Keratinocyte (primary cell): ENCODE results near the gene APOL1. TPM values are rescaled to one million over a fixed set of nuclear protein-coding genes. Genes with fewer than 3 reads are reported as not detected.
"Not testable (repeated sequence)": the region's sequence is repeated elsewhere in the genome, so short reads cannot be mapped to it uniquely, and the experiment has no call there.

Source experiments
- DNase-seq: peaks from one replicate; pipeline ENCODE4 v3.0.0-alpha.2; 2011; ENCODE audit warnings: low read depth, missing footprints, low spot score
- FAIRE-seq: peaks from 2 replicates; lab custom pipeline; 2011; peaks lifted over from hg19 to GRCh38; lab: Jason Lieb, UNC
- H2AFZ ChIP-seq: 2 replicates; pipeline ENCODE4 v1.6.0; 2012; ENCODE audit warnings: low read length, control low read depth, inconsistent platforms; ENCODE audit not compliant: control insufficient read depth
- H3K27ac ChIP-seq: 2 replicates; pipeline ENCODE4 v1.5.1; 2011; ENCODE audit warnings: low read length; ENCODE audit not compliant: control insufficient read depth, insufficient read depth
- H3K27me3 ChIP-seq: 3 replicates; pipeline ENCODE4 v1.6.0; 2011; ENCODE audit warnings: low read length; ENCODE audit not compliant: control insufficient read depth, insufficient read depth; ENCODE audit errors: extremely low read depth
- H3K36me3 ChIP-seq, 2 experiments: 2 replicates in 1 of 2; 3 replicates in 1 of 2; pipeline ENCODE4 v1.5.1; 2011; ENCODE audit warnings: low read length in 2 of 2, mild to moderate bottlenecking in 1 of 2; ENCODE audit not compliant: control insufficient read depth in 2 of 2, insufficient read depth in 2 of 2; ENCODE audit errors: extremely low read depth in 1 of 2
- H3K4me1 ChIP-seq: 3 replicates; pipeline ENCODE4 v1.5.1; 2011; ENCODE audit warnings: low read length; ENCODE audit not compliant: control insufficient read depth, insufficient read depth; ENCODE audit errors: extremely low read depth
- H3K4me2 ChIP-seq: 3 replicates; pipeline ENCODE4 v1.6.0; 2011; ENCODE audit warnings: low read depth, low read length; ENCODE audit not compliant: control insufficient read depth, insufficient read depth; ENCODE audit errors: extremely low read depth
- H3K4me3 ChIP-seq, 3 experiments: fragments of 200-600 bp in 1 of 3; sonication (generic) in 1 of 3; 2 replicates in 2 of 3; 3 replicates in 1 of 3; pipeline ENCODE4 v1.5.1; 2011 to 2016; ENCODE audit warnings: low read length in 3 of 3, mild to moderate bottlenecking in 3 of 3, control low read depth in 2 of 3, inconsistent platforms in 1 of 3, low read depth in 1 of 3, mixed read lengths in 1 of 3, mixed run types in 1 of 3, moderate library complexity in 1 of 3; ENCODE audit not compliant: control insufficient read depth in 2 of 3, insufficient read depth in 2 of 3; ENCODE audit errors: extremely low read depth in 1 of 3
- H3K79me2 ChIP-seq: 2 replicates; pipeline ENCODE4 v1.6.0; 2012; ENCODE audit warnings: low read length; ENCODE audit not compliant: control insufficient read depth, insufficient read depth
- H3K9ac ChIP-seq: 3 replicates; pipeline ENCODE4 v1.6.0; 2011; ENCODE audit warnings: low read length; ENCODE audit not compliant: control insufficient read depth, insufficient read depth; ENCODE audit errors: extremely low read depth
- H3K9me1 ChIP-seq: 3 replicates; pipeline ENCODE4 v1.6.0; 2011; ENCODE audit warnings: low read length; ENCODE audit not compliant: control insufficient read depth, insufficient read depth; ENCODE audit errors: extremely low read depth
- H3K9me3 ChIP-seq: 2 replicates; pipeline ENCODE4 v1.5.1; 2012; ENCODE audit warnings: low read depth, low read length; ENCODE audit not compliant: control insufficient read depth
- H4K20me1 ChIP-seq: 3 replicates; pipeline ENCODE4 v1.6.0; 2011; ENCODE audit warnings: low read length; ENCODE audit not compliant: control insufficient read depth, insufficient read depth; ENCODE audit errors: extremely low read depth
- CTCF ChIP-seq, 3 experiments: IDR thresholded peaks in 1 of 3; conservative IDR thresholded peaks in 1 of 3; optimal IDR thresholded peaks in 1 of 3; 2 replicates in 2 of 3; 3 replicates in 1 of 3; pipeline versions ENCODE3 to v1.5.1; 2011; ENCODE audit warnings: low read length in 3 of 3, mild to moderate bottlenecking in 3 of 3, moderate library complexity in 2 of 3, control low read depth in 1 of 3, inconsistent platforms in 1 of 3; ENCODE audit not compliant: insufficient read depth in 2 of 3; ENCODE audit errors: extremely low read depth in 1 of 3
- EZH2 ChIP-seq: IDR thresholded peaks from one replicate; pipeline ENCODE4 v1.6.1; 2012; ENCODE audit warnings: inconsistent platforms, mild to moderate bottlenecking, low read length, moderate library complexity
- dilution Hi-C: fragments of 300-500 bp; cut with MboI; formaldehyde crosslinking; loops from one replicate; pipeline ENCODE4 v1.7.0; 2020; ENCODE audit warnings: low sequenced_read_pairs; ENCODE audit not compliant: extremely low pct_ligation_motif_present
- polyA plus RNA-seq, 5 experiments: library from polyadenylated mRNA; depleted of rRNA in 3 of 5; stranded (reverse) in 3 of 5; stranded (forward) in 1 of 5; unstranded in 1 of 5; fragments of >200 nt; gene quantifications; 1 replicate in 1 of 5; 2 replicates in 3 of 5; 3 replicates in 1 of 5; pipeline versions ENCODE4 v1.2.1 to v1.2.3, GENCODE V29; 2011 to 2012; ENCODE audit warnings: missing spikeins in 2 of 5, low read depth in 1 of 5, low replicate concordance in 1 of 5

The APOL1 gene
- polyA plus RNA-seq, 1 donor (not counting 4 experiments of a cell fraction or from before 2014, with no cell fraction given) = 3.0 TPM

GRCh38 chr22:36204001-36204631, 48.8 kb upstream of the APOL1 start:
- Histone ChIP-seq H3K4me3 (no peak overlapping the region), H3K9me1 (no peaks in the 10 kb centered on the region), H4K20me1 (no peaks in the 10 kb centered on the region), H3K27me3 (peaks cover 5% of the 10 kb centered on the region), H2AFZ (no peak overlapping the region), H3K4me2 (peak overlapping the region; percentile 55), H3K9me3 (no peaks in the 10 kb centered on the region), H3K79me2 (no peaks in the 10 kb centered on the region), H3K36me3 (no peaks in the 10 kb centered on the region), H3K27ac (no peak overlapping the region), H3K9ac (no peak overlapping the region), H3K4me1 (peaks cover 6% of the 10 kb centered on the region)
- dilution Hi-C loops = no loop called here
- no peak for TF ChIP-seq CTCF (optimal IDR thresholded peaks at IDR 0.05 in 1 of 3, IDR thresholded peaks at IDR 0.05 in 1 of 3, conservative IDR thresholded peaks at IDR 0.05 in 1 of 3; ENCODE audit: extremely low read depth in 1 of 3, insufficient read depth in 2 of 3, low read length in 3 of 3)
- TF ChIP-seq EZH2 = no peak
- DNase-seq = no peak
- FAIRE-seq = no peak

GRCh38 chr22:36204632-36205015, 48.3 kb upstream of the APOL1 start:
- FAIRE-seq = no peak

GRCh38 chr22:36205573-36205972, 47.4 kb upstream of the APOL1 start:
- H3K27ac ChIP-seq, H3K4me3 ChIP-seq, dilution Hi-C loops, FAIRE-seq, H3K79me2 ChIP-seq, H3K4me1 ChIP-seq, H3K36me3 ChIP-seq, H3K9me3 ChIP-seq, H3K4me2 ChIP-seq, H4K20me1 ChIP-seq, DNase-seq, H3K27me3 ChIP-seq, H3K9me1 ChIP-seq, H3K9ac ChIP-seq, H2AFZ ChIP-seq: not testable (repeated sequence)

More at GRCh38 chr22:36204632-36205015, 48.3 kb upstream of the APOL1 start:
- H3K27ac ChIP-seq = no peak overlapping the region
- no peaks in the 10 kb centered on the region for H3K9me1 ChIP-seq
- H3K36me3 ChIP-seq = no peaks in the 10 kb centered on the region
- H3K4me2 ChIP-seq = peak overlapping the region; percentile 55
- no peak overlapping the region for H2AFZ ChIP-seq
- TF ChIP-seq CTCF (optimal IDR thresholded peaks at IDR 0.05 in 1 of 3, IDR thresholded peaks at IDR 0.05 in 1 of 3, conservative IDR thresholded peaks at IDR 0.05 in 1 of 3; ENCODE audit: extremely low read depth in 1 of 3, insufficient read depth in 2 of 3, low read length in 3 of 3) = peak in 1 of 3 experiments; percentile 20
- TF ChIP-seq EZH2 = no peak
- H3K4me1 ChIP-seq = peaks cover 6% of the 10 kb centered on the region
- no peaks in the 10 kb centered on the region for H3K9me3 ChIP-seq
- H3K79me2 ChIP-seq = no peaks in the 10 kb centered on the region
- no peak for DNase-seq
- H3K9ac ChIP-seq = no peak overlapping the region
- peaks cover 6% of the 10 kb centered on the region for H3K27me3 ChIP-seq
- H4K20me1 ChIP-seq = no peaks in the 10 kb centered on the region
- dilution Hi-C loops = no loop called here
- no peak overlapping the region for H3K4me3 ChIP-seq
